ENCODE data around the gene CTBP1. TPM values are rescaled to one million over a fixed set of nuclear protein-coding genes. Genes with fewer than 3 reads are reported as not detected.

Gene CTBP1
- total and polyA plus RNA-seq, 9 of the 15 experiments (the other 6 are each of a cell fraction or from before 2014, with no cell fraction given) = 14.5 to 162 (median 68.2) TPM

DNA sequence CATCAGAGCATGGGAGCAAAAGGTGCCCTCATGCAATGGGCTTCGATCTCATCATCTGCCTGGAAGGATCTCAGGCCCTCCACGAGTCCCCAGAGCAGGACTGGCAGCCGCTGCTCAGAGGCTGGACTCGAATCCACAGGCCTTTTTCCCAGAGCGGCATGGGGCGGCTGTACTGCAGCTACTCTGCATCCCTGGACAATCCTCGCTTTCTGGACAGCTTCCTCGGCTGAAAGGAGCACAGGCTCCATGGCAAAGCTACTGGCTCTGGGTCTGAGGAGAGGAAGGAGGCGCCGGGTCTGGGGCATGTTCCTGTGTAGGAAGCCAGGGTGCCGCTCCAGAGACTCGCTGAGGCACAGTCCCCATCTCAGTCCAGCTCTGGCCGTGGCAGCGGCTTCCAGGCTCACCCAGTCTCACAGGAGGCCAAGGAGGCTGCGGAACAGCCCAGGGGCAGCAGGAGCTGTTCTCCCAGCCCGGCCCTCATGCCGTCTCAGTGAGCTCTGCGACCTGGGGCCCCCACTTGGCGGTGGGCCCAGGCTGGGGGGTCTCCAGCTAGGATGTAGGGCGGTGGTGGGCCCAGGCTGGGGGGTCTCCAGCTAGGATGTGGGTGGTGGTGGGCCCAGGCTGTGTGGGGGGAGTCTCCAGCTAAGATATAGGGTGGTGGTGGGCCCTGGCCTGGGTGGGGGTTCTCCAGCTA lies 73.8 kb downstream of the CTBP1 start:
- POLR2A ChIA-PET = interaction anchor here (0.7 to 0.8 kb wide), 2 partner anchors 19 to 31 kb away, joined by 3 to 4 read pairs; no protein-coding TSS in a partner anchor
- BruUV-seq (replicated peaks) = no TSS peak
- Histone ChIP-seq H3K9me1 (ENCODE audit: control insufficient read depth, insufficient read depth, low read length) (no peaks in the 10 kb centered on the region), H3K4me2 (ENCODE audit: insufficient read depth, low read length) (no peak overlapping the region), H3K79me2 (ENCODE audit: control insufficient read depth, insufficient read depth, low read length) (no peaks in the 10 kb centered on the region), H3K27ac (ENCODE audit: extremely low read depth, low read depth, low read length) (no peak overlapping the region), H3K4me1 (replicated peaks in 1 of 2; ENCODE audit: control insufficient read depth in 2 of 2, insufficient read depth in 2 of 2, low read length in 2 of 2) (peaks cover 9 to 48% of the 10 kb centered on the region in 2 experiments; a peak in 4 of 5 replicates), H3K27me3 (ENCODE audit: control insufficient read depth in 2 of 2, insufficient read depth in 2 of 2, low read length in 2 of 2) (no peaks in the 10 kb centered on the region), H3K9me3 (replicated peaks; ENCODE audit: control insufficient read depth, insufficient read depth, low read depth, low read length) (peaks cover 3% of the 10 kb centered on the region), H2AFZ (ENCODE audit: low read depth, low read length) (no peak overlapping the region), H3K4me3 (no peak overlapping the region), H3K9ac (ENCODE audit: insufficient read depth in 1 of 2, low read depth in 2 of 2, low read length in 2 of 2) (no peak overlapping the region), H3K36me3 (ENCODE audit: control insufficient read depth, insufficient read depth, low read length) (no peaks in the 10 kb centered on the region), H4K20me1 (replicated peaks; ENCODE audit: control insufficient read depth, insufficient read depth, low read length) (no peaks in the 10 kb centered on the region)
- in situ Hi-C loops (cut with MboI) = no loop called here
- WGBS (ENCODE audit: insufficient coverage, low coverage, missing lambda C conversion rate) = 40% methylated on average over 13 of the region's 20 CpGs
- DNase-seq (ENCODE audit: extremely low read depth in 1 of 4, low spot score in 3 of 4) (no peak), FAIRE-seq (no peak), ATAC-seq (peak; percentile 23; the same call in 1 of the 3 replicates)
- CTCF ChIA-PET (ENCODE audit: low intra/inter-chr PET ratio) = no interaction called here
- intact Hi-C loops (cut with micrococcal nuclease) = no loop called here
- no peak for TF ChIP-seq ZNF436 (CRISPR knock-in tag; IDR thresholded peaks at IDR 0.05)
- TF ChIP-seq EP300 (IDR thresholded peaks at IDR 0.05; ENCODE audit: low read length) = no peak
- no peak for TF ChIP-seq JUN (IDR thresholded peaks at IDR 0.05; ENCODE audit: borderline replicate concordance, low read depth, low read length)
- TF ChIP-seq JUN (CRISPR knock-in tag; IDR thresholded peaks at IDR 0.05; ENCODE audit: borderline replicate concordance) = no peak
- TF ChIP-seq POLR3A (IDR thresholded peaks at IDR 0.05; ENCODE audit: borderline replicate concordance, extremely low read depth, insufficient read depth, insufficient read length) = no peak
- TF ChIP-seq MEF2D (tag; conservative IDR thresholded peaks at IDR 0.05; ENCODE audit: low read depth) = no peak
- TF ChIP-seq KHSRP (IDR thresholded peaks at IDR 0.05) = no peak
- TF ChIP-seq ILK (tag; IDR thresholded peaks at IDR 0.05; ENCODE audit: borderline replicate concordance, low read depth) = no peak
- TF ChIP-seq CBX2 (IDR thresholded peaks at IDR 0.05; ENCODE audit: insufficient read depth, low read length, poor library complexity, severe bottlenecking) = no peak
- TF ChIP-seq NFXL1 (CRISPR knock-in tag; IDR thresholded peaks at IDR 0.05) = no peak
- no peak for TF ChIP-seq MTA1 (IDR thresholded peaks at IDR 0.05; ENCODE audit: borderline replicate concordance)
- TF ChIP-seq, protein P1, sequence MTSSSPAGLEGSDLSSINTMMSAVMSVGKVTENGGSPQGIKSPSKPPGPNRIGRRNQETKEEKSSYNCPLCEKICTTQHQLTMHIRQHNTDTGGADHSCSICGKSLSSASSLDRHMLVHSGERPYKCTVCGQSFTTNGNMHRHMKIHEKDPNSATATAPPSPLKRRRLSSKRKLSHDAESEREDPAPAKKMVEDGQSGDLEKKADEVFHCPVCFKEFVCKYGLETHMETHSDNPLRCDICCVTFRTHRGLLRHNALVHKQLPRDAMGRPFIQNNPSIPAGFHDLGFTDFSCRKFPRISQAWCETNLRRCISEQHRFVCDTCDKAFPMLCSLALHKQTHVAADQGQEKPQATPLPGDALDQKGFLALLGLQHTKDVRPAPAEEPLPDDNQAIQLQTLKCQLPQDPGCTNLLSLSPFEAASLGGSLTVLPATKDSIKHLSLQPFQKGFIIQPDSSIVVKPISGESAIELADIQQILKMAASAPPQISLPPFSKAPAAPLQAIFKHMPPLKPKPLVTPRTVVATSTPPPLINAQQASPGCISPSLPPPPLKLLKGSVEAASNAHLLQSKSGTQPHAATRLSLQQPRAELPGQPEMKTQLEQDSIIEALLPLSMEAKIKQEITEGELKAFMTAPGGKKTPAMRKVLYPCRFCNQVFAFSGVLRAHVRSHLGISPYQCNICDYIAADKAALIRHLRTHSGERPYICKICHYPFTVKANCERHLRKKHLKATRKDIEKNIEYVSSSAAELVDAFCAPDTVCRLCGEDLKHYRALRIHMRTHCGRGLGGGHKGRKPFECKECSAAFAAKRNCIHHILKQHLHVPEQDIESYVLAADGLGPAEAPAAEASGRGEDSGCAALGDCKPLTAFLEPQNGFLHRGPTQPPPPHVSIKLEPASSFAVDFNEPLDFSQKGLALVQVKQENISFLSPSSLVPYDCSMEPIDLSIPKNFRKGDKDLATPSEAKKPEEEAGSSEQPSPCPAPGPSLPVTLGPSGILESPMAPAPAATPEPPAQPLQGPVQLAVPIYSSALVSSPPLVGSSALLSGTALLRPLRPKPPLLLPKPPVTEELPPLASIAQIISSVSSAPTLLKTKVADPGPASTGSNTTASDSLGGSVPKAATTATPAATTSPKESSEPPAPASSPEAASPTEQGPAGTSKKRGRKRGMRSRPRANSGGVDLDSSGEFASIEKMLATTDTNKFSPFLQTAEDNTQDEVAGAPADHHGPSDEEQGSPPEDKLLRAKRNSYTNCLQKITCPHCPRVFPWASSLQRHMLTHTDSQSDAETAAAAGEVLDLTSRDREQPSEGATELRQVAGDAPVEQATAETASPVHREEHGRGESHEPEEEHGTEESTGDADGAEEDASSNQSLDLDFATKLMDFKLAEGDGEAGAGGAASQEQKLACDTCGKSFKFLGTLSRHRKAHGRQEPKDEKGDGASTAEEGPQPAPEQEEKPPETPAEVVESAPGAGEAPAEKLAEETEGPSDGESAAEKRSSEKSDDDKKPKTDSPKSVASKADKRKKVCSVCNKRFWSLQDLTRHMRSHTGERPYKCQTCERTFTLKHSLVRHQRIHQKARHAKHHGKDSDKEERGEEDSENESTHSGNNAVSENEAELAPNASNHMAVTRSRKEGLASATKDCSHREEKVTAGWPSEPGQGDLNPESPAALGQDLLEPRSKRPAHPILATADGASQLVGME (CRISPR knock-in tag; IDR thresholded peaks at IDR 0.05) = no peak
- TF ChIP-seq GATAD2A (IDR thresholded peaks at IDR 0.05) = no peak
- no peak for TF ChIP-seq ZNF134 (CRISPR knock-in tag; conservative IDR thresholded peaks at IDR 0.05)
- no peak for TF ChIP-seq ZNF274 (IDR thresholded peaks at IDR 0.05; ENCODE audit: borderline replicate concordance, low read depth, low read length)
- no peak for TF ChIP-seq DMBX1 (CRISPR knock-in tag; IDR thresholded peaks at IDR 0.05; ENCODE audit: borderline replicate concordance)
- TF ChIP-seq, protein P2, sequence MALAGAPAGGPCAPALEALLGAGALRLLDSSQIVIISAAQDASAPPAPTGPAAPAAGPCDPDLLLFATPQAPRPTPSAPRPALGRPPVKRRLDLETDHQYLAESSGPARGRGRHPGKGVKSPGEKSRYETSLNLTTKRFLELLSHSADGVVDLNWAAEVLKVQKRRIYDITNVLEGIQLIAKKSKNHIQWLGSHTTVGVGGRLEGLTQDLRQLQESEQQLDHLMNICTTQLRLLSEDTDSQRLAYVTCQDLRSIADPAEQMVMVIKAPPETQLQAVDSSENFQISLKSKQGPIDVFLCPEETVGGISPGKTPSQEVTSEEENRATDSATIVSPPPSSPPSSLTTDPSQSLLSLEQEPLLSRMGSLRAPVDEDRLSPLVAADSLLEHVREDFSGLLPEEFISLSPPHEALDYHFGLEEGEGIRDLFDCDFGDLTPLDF (CRISPR knock-in tag; IDR thresholded peaks at IDR 0.05) = no peak

Measured in K562 (cell line).